AG09319 (cell line): ENCODE measurements around the gene NRG3.

Experiments
- DNase-seq: peaks from one replicate; pipeline ENCODE4 v3.0.0-alpha.2; 2010; ENCODE audit warnings: low read depth; ENCODE audit errors: extremely low read depth
- TF ChIP-seq, protein P1 (sequence below): IDR thresholded peaks from 2 replicates; pipeline ENCODE4 v1.5.1; 2011; ENCODE audit warnings: low read depth, mild to moderate bottlenecking, inconsistent platforms, low read length, moderate library complexity

Gene NRG3

DNA sequence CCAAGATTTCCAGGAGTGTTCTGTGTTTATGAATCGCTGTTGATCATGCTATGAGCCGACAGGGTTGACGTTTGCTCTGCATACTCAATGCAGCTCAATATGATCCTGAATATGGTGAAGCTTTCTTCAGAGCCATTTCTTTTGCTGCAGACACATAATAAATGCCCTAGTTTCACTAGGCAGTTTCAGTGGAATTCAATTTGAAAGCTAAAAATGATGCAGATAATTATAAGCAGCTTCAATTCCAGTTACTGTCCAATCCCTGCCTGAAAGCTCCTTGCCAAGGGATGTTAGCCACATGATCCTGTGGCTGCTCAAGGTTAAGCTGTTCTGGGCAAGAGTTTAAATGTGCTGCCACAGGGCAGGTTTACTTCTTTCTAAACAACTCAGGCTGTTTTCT, 805.6 kb downstream of the NRG3 start:
- TF ChIP-seq, protein P1, sequence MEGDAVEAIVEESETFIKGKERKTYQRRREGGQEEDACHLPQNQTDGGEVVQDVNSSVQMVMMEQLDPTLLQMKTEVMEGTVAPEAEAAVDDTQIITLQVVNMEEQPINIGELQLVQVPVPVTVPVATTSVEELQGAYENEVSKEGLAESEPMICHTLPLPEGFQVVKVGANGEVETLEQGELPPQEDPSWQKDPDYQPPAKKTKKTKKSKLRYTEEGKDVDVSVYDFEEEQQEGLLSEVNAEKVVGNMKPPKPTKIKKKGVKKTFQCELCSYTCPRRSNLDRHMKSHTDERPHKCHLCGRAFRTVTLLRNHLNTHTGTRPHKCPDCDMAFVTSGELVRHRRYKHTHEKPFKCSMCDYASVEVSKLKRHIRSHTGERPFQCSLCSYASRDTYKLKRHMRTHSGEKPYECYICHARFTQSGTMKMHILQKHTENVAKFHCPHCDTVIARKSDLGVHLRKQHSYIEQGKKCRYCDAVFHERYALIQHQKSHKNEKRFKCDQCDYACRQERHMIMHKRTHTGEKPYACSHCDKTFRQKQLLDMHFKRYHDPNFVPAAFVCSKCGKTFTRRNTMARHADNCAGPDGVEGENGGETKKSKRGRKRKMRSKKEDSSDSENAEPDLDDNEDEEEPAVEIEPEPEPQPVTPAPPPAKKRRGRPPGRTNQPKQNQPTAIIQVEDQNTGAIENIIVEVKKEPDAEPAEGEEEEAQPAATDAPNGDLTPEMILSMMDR = no peak
- DNase-seq = no peak

DNA sequence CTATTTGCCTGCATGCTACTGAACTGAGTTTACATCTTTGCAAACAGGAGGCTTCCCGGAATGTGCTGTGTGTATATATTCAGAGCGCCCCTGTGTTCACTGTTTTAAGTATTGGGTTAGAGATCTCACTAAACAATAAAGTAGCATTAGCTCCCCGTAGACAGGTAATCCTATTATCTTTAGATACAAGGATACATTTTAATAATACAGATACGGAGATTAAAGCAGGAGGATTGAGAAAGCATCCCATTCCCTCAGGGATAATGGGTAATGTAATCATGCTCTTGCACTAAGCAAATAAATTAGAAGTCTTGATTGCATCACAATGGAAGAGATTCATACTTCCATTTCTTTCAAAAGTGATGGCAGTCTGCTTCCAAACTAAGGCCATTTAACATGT, 809.0 kb downstream of the NRG3 start:
- TF ChIP-seq, protein P1 = no peak
- DNase-seq = no peak

DNA sequence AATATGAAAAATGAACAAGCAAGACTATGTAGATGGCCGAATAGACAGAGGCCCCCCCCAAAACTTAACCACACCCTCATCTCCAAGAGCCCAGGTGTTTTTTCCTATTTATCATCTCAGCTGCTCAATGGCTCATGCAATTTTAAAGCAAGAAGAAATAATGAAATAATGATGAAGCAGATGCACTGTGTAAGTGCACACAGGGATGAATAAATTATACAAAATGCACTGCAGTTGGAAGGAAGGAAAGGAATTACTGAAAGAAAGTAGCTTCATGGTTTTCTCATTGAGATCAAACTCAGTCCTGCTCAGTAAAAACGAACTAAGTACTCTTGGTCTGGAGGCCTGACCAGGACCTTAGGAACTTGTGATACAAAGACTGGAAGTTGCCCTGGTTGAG, 810.1 kb downstream of the NRG3 start:
- TF ChIP-seq, protein P1 = no peak
- no peak for DNase-seq

DNA sequence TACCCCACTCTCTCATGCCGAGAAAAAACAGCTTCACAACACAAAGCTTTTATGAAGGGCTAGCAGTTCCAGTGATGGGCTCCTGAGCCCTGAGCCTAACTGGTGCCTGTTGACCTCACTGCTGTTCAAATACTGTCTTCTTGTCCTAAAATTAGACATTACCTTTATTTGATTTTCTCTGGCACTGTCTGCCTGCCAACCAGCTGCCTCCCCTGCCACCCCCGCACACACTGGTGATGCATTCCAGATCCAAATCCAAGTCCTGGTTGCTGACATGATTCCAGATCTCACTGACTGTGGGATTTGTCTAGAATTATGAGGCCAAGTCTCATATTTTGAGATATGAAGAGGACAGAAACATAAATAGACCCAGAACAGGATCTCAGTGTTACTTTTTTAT, 816.2 kb downstream of the NRG3 start:
- no peak for DNase-seq
- TF ChIP-seq, protein P1 = no peak

DNA sequence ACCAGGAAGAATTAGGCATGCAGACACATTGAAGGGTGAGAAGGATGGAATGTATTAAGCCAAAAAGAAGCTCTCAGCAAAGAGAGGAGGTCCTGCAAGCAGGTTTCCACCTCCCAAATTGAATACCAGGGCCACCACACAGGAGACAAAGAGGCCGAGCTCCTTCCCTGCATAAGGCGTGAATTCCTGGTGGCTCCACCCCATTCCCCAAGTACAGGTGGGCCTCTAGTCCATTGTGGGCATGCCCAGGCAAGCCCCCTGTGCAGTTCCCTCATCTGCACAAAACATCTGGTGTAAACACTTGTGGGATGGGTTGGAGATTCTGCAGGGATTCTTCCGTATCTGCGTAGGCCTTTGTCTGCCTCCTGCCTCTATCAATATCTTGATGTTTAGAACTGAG, 817.5 kb downstream of the NRG3 start:
- no peak for DNase-seq
- TF ChIP-seq, protein P1 = no peak

DNA sequence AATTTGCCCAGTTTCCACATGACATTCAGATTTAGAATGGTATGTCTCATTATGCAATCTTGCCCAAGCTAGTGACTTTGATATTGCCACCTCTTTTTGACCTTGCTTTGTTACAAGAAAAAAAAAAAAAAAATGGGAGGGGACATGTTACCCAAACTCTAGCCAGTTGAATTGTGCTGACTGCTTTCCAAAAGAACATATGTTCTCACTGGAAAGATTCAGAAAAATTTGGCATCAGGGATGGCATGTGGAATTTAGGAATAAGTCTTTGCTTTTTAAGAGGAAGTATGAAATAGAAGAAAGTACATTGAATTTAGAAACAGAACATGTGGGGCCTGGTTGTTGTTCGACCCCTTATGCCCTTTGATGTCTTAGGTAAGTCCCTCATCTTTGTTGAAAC, 846.8 kb downstream of the NRG3 start:
- DNase-seq = no peak
- TF ChIP-seq, protein P1 = no peak

DNA sequence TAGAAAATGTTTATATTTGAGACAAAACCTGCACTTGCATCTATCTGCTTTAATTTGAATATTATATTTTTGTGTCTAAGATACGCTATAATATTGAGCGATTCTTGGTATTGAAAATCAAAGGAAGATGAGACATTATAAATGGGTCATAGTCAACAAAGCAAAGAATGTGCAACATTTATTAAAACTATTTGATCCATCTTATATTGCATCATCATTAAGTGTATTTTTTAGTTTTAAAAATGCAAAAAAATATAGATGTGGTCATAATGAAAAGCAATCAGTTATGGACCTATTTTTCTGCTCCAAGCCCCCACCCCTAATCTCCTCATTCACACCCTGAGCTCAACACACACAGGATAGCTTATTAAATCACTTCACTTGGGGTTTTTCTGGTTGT, 847.3 kb downstream of the NRG3 start:
- TF ChIP-seq, protein P1 = no peak
- no peak for DNase-seq
